ENCODE results near the gene TSR3.

- TF ChIP-seq PATZ1 (CRISPR knock-in tag; IDR thresholded peaks at IDR 0.05; ENCODE audit: borderline replicate concordance) (no peak), RARB (CRISPR knock-in tag; IDR thresholded peaks at IDR 0.05) (no peak), ZNF8 (CRISPR knock-in tag; IDR thresholded peaks at IDR 0.05) (no peak), ZNF565 (CRISPR knock-in tag; conservative IDR thresholded peaks at IDR 0.05; ENCODE audit: low read depth) (no peak), ZFP3 (CRISPR knock-in tag; IDR thresholded peaks at IDR 0.05) (no peak), SNAI2 (CRISPR knock-in tag; IDR thresholded peaks at IDR 0.05) (no peak), ZNF70 (CRISPR knock-in tag; IDR thresholded peaks at IDR 0.05) (no peak), POU6F1 (CRISPR knock-in tag; IDR thresholded peaks at IDR 0.05; ENCODE audit: borderline replicate concordance, low read depth) (no peak), PPARA (CRISPR knock-in tag; IDR thresholded peaks at IDR 0.05; ENCODE audit: borderline replicate concordance) (no peak)
- TF ChIP-seq, protein P1, sequence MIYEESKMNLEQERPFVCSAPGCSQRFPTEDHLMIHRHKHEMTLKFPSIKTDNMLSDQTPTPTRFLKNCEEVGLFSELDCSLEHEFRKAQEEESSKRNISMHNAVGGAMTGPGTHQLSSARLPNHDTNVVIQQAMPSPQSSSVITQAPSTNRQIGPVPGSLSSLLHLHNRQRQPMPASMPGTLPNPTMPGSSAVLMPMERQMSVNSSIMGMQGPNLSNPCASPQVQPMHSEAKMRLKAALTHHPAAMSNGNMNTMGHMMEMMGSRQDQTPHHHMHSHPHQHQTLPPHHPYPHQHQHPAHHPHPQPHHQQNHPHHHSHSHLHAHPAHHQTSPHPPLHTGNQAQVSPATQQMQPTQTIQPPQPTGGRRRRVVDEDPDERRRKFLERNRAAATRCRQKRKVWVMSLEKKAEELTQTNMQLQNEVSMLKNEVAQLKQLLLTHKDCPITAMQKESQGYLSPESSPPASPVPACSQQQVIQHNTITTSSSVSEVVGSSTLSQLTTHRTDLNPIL (CRISPR knock-in tag; IDR thresholded peaks at IDR 0.05; ENCODE audit: low read depth), result no peak
These were observed 38.8 kb downstream of the TSR3 start for GRCh38 chr16:1312903-1313302.
